ENCODE data around the gene ABCD1.

DNA sequence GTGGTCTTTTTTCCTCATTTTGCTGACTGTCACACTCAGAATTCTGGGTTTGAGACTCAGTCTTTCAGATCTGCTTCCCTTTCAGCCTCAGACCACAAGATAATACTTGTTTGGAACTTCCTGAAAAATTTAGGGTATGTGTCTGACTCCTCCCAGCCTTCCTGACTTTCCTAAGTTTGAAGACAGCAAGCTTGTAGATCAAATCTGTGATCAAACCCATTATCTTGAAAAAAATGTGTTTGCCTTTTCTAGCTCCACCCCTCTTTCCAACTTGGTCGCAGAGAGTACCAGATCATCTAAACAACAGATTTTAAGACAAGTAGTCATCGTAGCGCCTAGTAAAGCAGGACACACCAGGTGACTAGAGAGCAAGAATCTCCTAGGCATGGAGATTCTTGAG lies 10.4 kb upstream of the ABCD1 start:
- TF ChIP-seq, protein P1, sequence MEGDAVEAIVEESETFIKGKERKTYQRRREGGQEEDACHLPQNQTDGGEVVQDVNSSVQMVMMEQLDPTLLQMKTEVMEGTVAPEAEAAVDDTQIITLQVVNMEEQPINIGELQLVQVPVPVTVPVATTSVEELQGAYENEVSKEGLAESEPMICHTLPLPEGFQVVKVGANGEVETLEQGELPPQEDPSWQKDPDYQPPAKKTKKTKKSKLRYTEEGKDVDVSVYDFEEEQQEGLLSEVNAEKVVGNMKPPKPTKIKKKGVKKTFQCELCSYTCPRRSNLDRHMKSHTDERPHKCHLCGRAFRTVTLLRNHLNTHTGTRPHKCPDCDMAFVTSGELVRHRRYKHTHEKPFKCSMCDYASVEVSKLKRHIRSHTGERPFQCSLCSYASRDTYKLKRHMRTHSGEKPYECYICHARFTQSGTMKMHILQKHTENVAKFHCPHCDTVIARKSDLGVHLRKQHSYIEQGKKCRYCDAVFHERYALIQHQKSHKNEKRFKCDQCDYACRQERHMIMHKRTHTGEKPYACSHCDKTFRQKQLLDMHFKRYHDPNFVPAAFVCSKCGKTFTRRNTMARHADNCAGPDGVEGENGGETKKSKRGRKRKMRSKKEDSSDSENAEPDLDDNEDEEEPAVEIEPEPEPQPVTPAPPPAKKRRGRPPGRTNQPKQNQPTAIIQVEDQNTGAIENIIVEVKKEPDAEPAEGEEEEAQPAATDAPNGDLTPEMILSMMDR (IDR thresholded peaks at IDR 0.05; ENCODE audit: insufficient read depth, low read depth, low read length): no peak
- no peak for TF ChIP-seq EZH2 (IDR thresholded peaks at IDR 0.05; ENCODE audit: insufficient read depth, low read length)

Data from astrocyte (in vitro differentiated cells and primary cell).